GM12878 (cell line): Measurements from ENCODE around the gene SERPINA4. TPM values are rescaled to one million over a fixed set of nuclear protein-coding genes. Genes with fewer than 3 reads are reported as not detected.

ENCODE experiments used
- ATAC-seq: fragments of 200-7000 bp; cut with Tn5 transposase; 3 replicates; pipeline ENCODE4 v1.9.1; 2020; ENCODE audit warnings: mild to moderate bottlenecking, moderate library complexity
- BruUV-seq: library from RNA; stranded (reverse); fragments of 400-500 nt; replicated peaks from 2 replicates; lab custom pipeline; 2021; lab: Mats Ljungman, UMichigan
- CTCF ChIA-PET: fragments of 300-600 bp; sonication (Branson Sonifier 250); formaldehyde crosslinking; extraction: SDS; loops from one replicate; lab custom pipeline; 2021; ENCODE audit warnings: inconsistent platforms; lab: Yijun Ruan, JAX
- POLR2A ChIA-PET: fragments of 350-600 bp; formaldehyde crosslinking; extraction: SDS; loops from one replicate; lab custom pipeline; 2021; ENCODE audit warnings: inconsistent platforms; lab: Charles Lee
- RAD21 ChIA-PET: fragments of 300-600 bp; sonication (Branson Sonifier 250); formaldehyde crosslinking; loops from one replicate; lab custom pipeline; 2023; ENCODE audit warnings: antibody characterized with exemption; ENCODE audit not compliant: unreplicated experiment; lab: Charles Lee
- SMC1A ChIA-PET: fragments of 300-600 bp; sonication (Branson Sonifier 250); formaldehyde crosslinking; loops from one replicate; lab custom pipeline; 2023; ENCODE audit not compliant: unreplicated experiment, uncharacterized antibody; lab: Charles Lee
- DNase-seq: peaks from one replicate; pipeline ENCODE4 v3.0.0-alpha.2; 2011; ENCODE audit warnings: low read depth, low spot score
- FAIRE-seq: peaks from 3 replicates; lab custom pipeline; 2011; peaks lifted over from hg19 to GRCh38; lab: Jason Lieb, UNC
- H2AFZ ChIP-seq: 2 replicates; pipeline ENCODE4 v1.6.0; 2011; ENCODE audit warnings: low read depth, low read length, control low read depth; ENCODE audit not compliant: control insufficient read depth
- H3K27ac ChIP-seq: 2 replicates; pipeline ENCODE4 v1.5.1; 2011; ENCODE audit warnings: control low read depth; ENCODE audit not compliant: control insufficient read depth, insufficient read depth
- H3K27me3 ChIP-seq, 2 experiments: replicated peaks in 1 of 2; 2 replicates each; pipeline versions ENCODE4 v1.6.0 to v1.6.1; 2011; ENCODE audit warnings: low read length in 1 of 2; ENCODE audit not compliant: control insufficient read depth in 2 of 2, insufficient read depth in 2 of 2
- H3K36me3 ChIP-seq, 2 experiments: 2 replicates each; pipeline ENCODE4 v1.5.1; 2011; ENCODE audit warnings: low read length in 1 of 2; ENCODE audit not compliant: control insufficient read depth in 2 of 2, insufficient read depth in 2 of 2
- H3K4me1 ChIP-seq: 2 replicates; pipeline ENCODE4 v1.6.1; 2011; ENCODE audit warnings: mild to moderate bottlenecking, low read length, moderate library complexity, mixed read lengths; ENCODE audit not compliant: control insufficient read depth, insufficient read depth
- H3K4me2 ChIP-seq: 2 replicates; pipeline ENCODE4 v1.6.0; 2011; ENCODE audit warnings: control low read depth; ENCODE audit not compliant: control insufficient read depth, insufficient read depth
- H3K4me3 ChIP-seq: fragments of 200-600 bp; sonication (generic); 2 replicates; pipeline ENCODE4 v1.5.1; 2016
- H3K79me2 ChIP-seq: 2 replicates; pipeline ENCODE4 v1.6.0; 2011; ENCODE audit warnings: low read length; ENCODE audit not compliant: control insufficient read depth, insufficient read depth
- H3K9ac ChIP-seq: 2 replicates; pipeline ENCODE4 v1.8.0; 2011; ENCODE audit warnings: low read length, control low read depth, mixed read lengths; ENCODE audit not compliant: control insufficient read depth, insufficient read depth
- H3K9me3 ChIP-seq: replicated peaks from 3 replicates; pipeline ENCODE4 v1.5.1; 2011; ENCODE audit warnings: mild to moderate bottlenecking, low read length; ENCODE audit not compliant: control insufficient read depth, insufficient read depth
- H4K20me1 ChIP-seq: 2 replicates; pipeline ENCODE4 v1.6.0; 2011; ENCODE audit not compliant: control insufficient read depth, insufficient read depth
- BHLHE40 ChIP-seq, 2 experiments: fragments of 450-650 bp in 1 of 2; IDR thresholded peaks; 2 replicates each; pipeline ENCODE4 v1.6.1; 2011 to 2017; ENCODE audit warnings: low read depth in 2 of 2, borderline replicate concordance in 1 of 2, improper control_type of control experiment in 1 of 2, low read length in 1 of 2, mild to moderate bottlenecking in 1 of 2
- EGR1 ChIP-seq, 2 experiments: IDR thresholded peaks; 1 replicate in 1 of 2; 2 replicates in 1 of 2; pipeline ENCODE4 v1.6.1; 2011 to 2012; ENCODE audit warnings: low read depth in 2 of 2, low read length in 2 of 2, borderline replicate concordance in 1 of 2, mild to moderate bottlenecking in 1 of 2, moderate library complexity in 1 of 2
- ESRRA ChIP-seq: IDR thresholded peaks from 2 replicates; pipeline ENCODE4 v1.6.1; 2012; ENCODE audit warnings: mild to moderate bottlenecking, low read length, improper control_type of control experiment
- ETV6 ChIP-seq, 2 experiments: fragments of 450-650 bp in 1 of 2; IDR thresholded peaks in 1 of 2; conservative IDR thresholded peaks in 1 of 2; 2 replicates each; pipeline ENCODE4 v1.6.1; 2014; ENCODE audit warnings: antibody characterized with exemption in 1 of 2, borderline replicate concordance in 1 of 2, low read depth in 1 of 2, mild to moderate bottlenecking in 1 of 2, moderate library complexity in 1 of 2
- EZH2 ChIP-seq: IDR thresholded peaks from 2 replicates; pipeline ENCODE4 v1.6.1; 2012; ENCODE audit warnings: low read depth, mild to moderate bottlenecking, control low read depth, inconsistent platforms, low read length, borderline replicate concordance; ENCODE audit not compliant: control insufficient read depth
- IKZF1 ChIP-seq: fragments of 450-650 bp; conservative IDR thresholded peaks from 2 replicates; pipeline ENCODE4 v1.6.1; 2017; ENCODE audit warnings: antibody characterized with exemption, mild to moderate bottlenecking
- IKZF2 ChIP-seq, 2 experiments: fragments of 450-650 bp; IDR thresholded peaks; 2 replicates each; pipeline ENCODE4 v1.6.1; 2017; ENCODE audit warnings: mild to moderate bottlenecking in 2 of 2, moderate library complexity in 2 of 2
- JUND ChIP-seq: IDR thresholded peaks from 2 replicates; pipeline ENCODE4 v1.6.1; 2012; ENCODE audit warnings: low read depth, mild to moderate bottlenecking, low read length, improper control_type of control experiment, moderate library complexity
- MYB ChIP-seq: fragments of 150-350 bp; IDR thresholded peaks from 2 replicates; pipeline ENCODE4 v1.6.1; 2014; ENCODE audit warnings: mild to moderate bottlenecking, low read depth, low read length, borderline replicate concordance
- NBN ChIP-seq: fragments of 450-650 bp; IDR thresholded peaks from 2 replicates; pipeline ENCODE4 v1.6.1; 2016
- NR2C2 ChIP-seq: IDR thresholded peaks from 2 replicates; pipeline ENCODE4 v1.6.1; 2011; ENCODE audit warnings: borderline replicate concordance, low read depth; ENCODE audit not compliant: control insufficient read depth, insufficient read length
- POLR2A ChIP-seq: IDR thresholded peaks from 2 replicates; pipeline ENCODE4 v1.6.1; 2011; ENCODE audit warnings: low read depth, mild to moderate bottlenecking, low read length
- TCF3 ChIP-seq: IDR thresholded peaks from 2 replicates; pipeline ENCODE4 v1.6.1; 2012; ENCODE audit warnings: low read depth, mild to moderate bottlenecking, low read length, borderline replicate concordance; ENCODE audit not compliant: insufficient read depth
- USF2 ChIP-seq: IDR thresholded peaks from 2 replicates; pipeline ENCODE4 v1.6.1; 2011; ENCODE audit warnings: low read depth, low read length, improper control_type of control experiment, borderline replicate concordance
- ZNF207 ChIP-seq: fragments of 450-650 bp; IDR thresholded peaks from 2 replicates; pipeline ENCODE4 v1.6.1; 2014; ENCODE audit warnings: antibody characterized with exemption, mild to moderate bottlenecking, borderline replicate concordance
- ZNF24 ChIP-seq: fragments of 450-650 bp; IDR thresholded peaks from 2 replicates; pipeline ENCODE4 v1.6.1; 2017; ENCODE audit warnings: antibody characterized with exemption, mild to moderate bottlenecking
- WGBS: methylation state at CpG from one replicate; pipeline ENCODE4 v1.1.6; 2016; ENCODE audit warnings: low lambda C conversion rate; ENCODE audit not compliant: insufficient replicate concordance, insufficient coverage; ENCODE audit errors: missing lambda C conversion rate; 5-methylcytosine and 5-hydroxymethylcytosine counted together
- in situ Hi-C: fragments of 300-500 bp; cut with MboI; formaldehyde crosslinking; loops from 9 replicates; pipeline ENCODE4 v1.14.3; 2018; ENCODE audit warnings: mixed read lengths
- intact Hi-C: fragments of 100-400 bp; cut with micrococcal nuclease; formaldehyde crosslinking; loops from one replicate; pipeline ENCODE4 v1.14.2; 2022; ENCODE audit not compliant: unreplicated experiment
- polyA plus RNA-seq, 11 experiments: library from polyadenylated mRNA; depleted of rRNA in 4 of 11; unstranded in 6 of 11; stranded (reverse) in 5 of 11; fragments of >200 nt; fragmentation: Nextera tagmentation in 4 of 11; fragmentation: Illumina TruSeq in 1 of 11; extraction: Ambion mirVana in 4 of 11; extraction: Trizol in 1 of 11; gene quantifications; 1 replicate in 1 of 11; 2 replicates in 10 of 11; pipeline versions ENCODE4 v1.2.1 to v1.2.3, GENCODE V29; 2011 to 2016; ENCODE audit warnings: inconsistent platforms in 2 of 11, missing spikeins in 2 of 11, low read depth in 1 of 11
- total RNA-seq, 4 experiments: library from RNA; depleted of rRNA in 3 of 4; stranded (reverse); fragments of >200 nt in 3 of 4; fragmentation: Illumina TruSeq in 1 of 4; extraction: Trizol in 1 of 4; gene quantifications; 2 replicates each; pipeline versions ENCODE4 v1.2.1 to v1.2.3, GENCODE V29; 2013 to 2021
- TF ChIP-seq, protein P1 (sequence below): fragments of 450-650 bp; IDR thresholded peaks from 2 replicates; pipeline ENCODE4 v1.6.1; 2017; ENCODE audit warnings: mild to moderate bottlenecking, moderate library complexity
- TF ChIP-seq, protein P2 (sequence below): fragments of 450-650 bp; IDR thresholded peaks from 2 replicates; pipeline ENCODE4 v1.6.1; 2014; ENCODE audit warnings: mild to moderate bottlenecking

SERPINA4 gene
- total and polyA plus RNA-seq, 10 of the 15 experiments (the other 5 are each of a cell fraction or from before 2014, with no cell fraction given): 0.13 TPM; not detected in 9

DNA sequence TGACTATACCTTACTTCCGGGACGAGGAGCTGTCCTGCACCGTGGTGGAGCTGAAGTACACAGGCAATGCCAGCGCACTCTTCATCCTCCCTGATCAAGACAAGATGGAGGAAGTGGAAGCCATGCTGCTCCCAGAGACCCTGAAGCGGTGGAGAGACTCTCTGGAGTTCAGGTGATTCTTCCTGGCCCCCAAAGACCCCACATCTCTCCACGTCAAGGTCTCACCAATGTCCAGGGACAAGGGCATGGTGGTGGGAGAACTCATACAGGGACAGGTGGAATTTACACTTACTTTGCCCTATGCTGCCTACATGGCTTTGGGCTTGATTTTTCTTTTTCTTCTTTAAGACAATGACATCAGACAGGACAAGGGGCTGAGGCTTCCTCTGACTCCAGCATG, 58.1 kb downstream of the SERPINA4 start:
- intact Hi-C loops: no loop called here
- H3K36me3 ChIP-seq: no peaks in the 10 kb centered on the region
- ATAC-seq (no peak), DNase-seq (no peak), FAIRE-seq (no peak)
- peaks cover 7% of the 10 kb centered on the region; the same call in 2 of the 3 replicates for H3K9me3 ChIP-seq
- H2AFZ ChIP-seq: no peak overlapping the region
- H3K9ac ChIP-seq: no peak overlapping the region
- no TSS peak for BruUV-seq
- H3K27ac ChIP-seq: no peak overlapping the region
- H3K4me1 ChIP-seq: no peaks in the 10 kb centered on the region
- ChIA-PET SMC1A (no interaction called here), CTCF (no interaction called here), RAD21 (no interaction called here), POLR2A (no interaction called here)
- H3K4me3 ChIP-seq: no peak overlapping the region
- H3K4me2 ChIP-seq: no peak overlapping the region
- H4K20me1 ChIP-seq: no peaks in the 10 kb centered on the region
- TF ChIP-seq ESRRA (no peak), ZNF207 (no peak), ZNF24 (no peak), NBN (no peak), IKZF2 (IDR thresholded peaks at IDR 0.05) (no peak), IKZF1 (no peak), MYB (no peak), NR2C2 (no peak), ETV6 (conservative IDR thresholded peaks at IDR 0.05 in 1 of 2, IDR thresholded peaks at IDR 0.05 in 1 of 2; ENCODE audit: borderline replicate concordance in 1 of 2, low read depth in 1 of 2) (no peak), USF2 (no peak), JUND (no peak), POLR2A (no peak), EGR1 (IDR thresholded peaks at IDR 0.05; ENCODE audit: borderline replicate concordance in 1 of 2, low read depth in 2 of 2, low read length in 2 of 2) (no peak), TCF3 (no peak), EZH2 (no peak), BHLHE40 (IDR thresholded peaks at IDR 0.05; ENCODE audit: borderline replicate concordance in 1 of 2, low read depth in 2 of 2, low read length in 1 of 2) (no peak)
- TF ChIP-seq, protein P1, sequence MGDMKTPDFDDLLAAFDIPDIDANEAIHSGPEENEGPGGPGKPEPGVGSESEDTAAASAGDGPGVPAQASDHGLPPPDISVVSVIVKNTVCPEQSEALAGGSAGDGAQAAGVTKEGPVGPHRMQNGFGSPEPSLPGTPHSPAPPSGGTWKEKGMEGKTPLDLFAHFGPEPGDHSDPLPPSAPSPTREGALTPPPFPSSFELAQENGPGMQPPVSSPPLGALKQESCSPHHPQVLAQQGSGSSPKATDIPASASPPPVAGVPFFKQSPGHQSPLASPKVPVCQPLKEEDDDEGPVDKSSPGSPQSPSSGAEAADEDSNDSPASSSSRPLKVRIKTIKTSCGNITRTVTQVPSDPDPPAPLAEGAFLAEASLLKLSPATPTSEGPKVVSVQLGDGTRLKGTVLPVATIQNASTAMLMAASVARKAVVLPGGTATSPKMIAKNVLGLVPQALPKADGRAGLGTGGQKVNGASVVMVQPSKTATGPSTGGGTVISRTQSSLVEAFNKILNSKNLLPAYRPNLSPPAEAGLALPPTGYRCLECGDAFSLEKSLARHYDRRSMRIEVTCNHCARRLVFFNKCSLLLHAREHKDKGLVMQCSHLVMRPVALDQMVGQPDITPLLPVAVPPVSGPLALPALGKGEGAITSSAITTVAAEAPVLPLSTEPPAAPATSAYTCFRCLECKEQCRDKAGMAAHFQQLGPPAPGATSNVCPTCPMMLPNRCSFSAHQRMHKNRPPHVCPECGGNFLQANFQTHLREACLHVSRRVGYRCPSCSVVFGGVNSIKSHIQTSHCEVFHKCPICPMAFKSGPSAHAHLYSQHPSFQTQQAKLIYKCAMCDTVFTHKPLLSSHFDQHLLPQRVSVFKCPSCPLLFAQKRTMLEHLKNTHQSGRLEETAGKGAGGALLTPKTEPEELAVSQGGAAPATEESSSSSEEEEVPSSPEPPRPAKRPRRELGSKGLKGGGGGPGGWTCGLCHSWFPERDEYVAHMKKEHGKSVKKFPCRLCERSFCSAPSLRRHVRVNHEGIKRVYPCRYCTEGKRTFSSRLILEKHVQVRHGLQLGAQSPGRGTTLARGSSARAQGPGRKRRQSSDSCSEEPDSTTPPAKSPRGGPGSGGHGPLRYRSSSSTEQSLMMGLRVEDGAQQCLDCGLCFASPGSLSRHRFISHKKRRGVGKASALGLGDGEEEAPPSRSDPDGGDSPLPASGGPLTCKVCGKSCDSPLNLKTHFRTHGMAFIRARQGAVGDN: no peak
- TF ChIP-seq, protein P2, sequence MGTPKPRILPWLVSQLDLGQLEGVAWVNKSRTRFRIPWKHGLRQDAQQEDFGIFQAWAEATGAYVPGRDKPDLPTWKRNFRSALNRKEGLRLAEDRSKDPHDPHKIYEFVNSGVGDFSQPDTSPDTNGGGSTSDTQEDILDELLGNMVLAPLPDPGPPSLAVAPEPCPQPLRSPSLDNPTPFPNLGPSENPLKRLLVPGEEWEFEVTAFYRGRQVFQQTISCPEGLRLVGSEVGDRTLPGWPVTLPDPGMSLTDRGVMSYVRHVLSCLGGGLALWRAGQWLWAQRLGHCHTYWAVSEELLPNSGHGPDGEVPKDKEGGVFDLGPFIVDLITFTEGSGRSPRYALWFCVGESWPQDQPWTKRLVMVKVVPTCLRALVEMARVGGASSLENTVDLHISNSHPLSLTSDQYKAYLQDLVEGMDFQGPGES: no peak
- no peaks in the 10 kb centered on the region for H3K79me2 ChIP-seq
- 27% methylated on average over 6 of the region's 6 CpGs for WGBS
- peaks cover 0 to 2% of the 10 kb centered on the region in 2 experiments; a peak in 1 of 4 replicates for H3K27me3 ChIP-seq
- in situ Hi-C loops: no loop called here
